Bone marrow (tissue), 2 donors: ENCODE results near the gene IGSF21.

Experiments
- DNase-seq, 2 donors: peaks; one replicate each; lab custom pipeline; 2025; lab: John Stamatoyannopoulos, UW

The IGSF21 gene

GRCh38 chr1:18426580-18426979, 319.0 kb downstream of the IGSF21 start:
- DNase-seq, result no peak
